ENCODE results near the gene LAG3. TPM values are rescaled to one million over a fixed set of nuclear protein-coding genes. Genes with fewer than 3 reads are reported as not detected.

Gene LAG3
- total RNA-seq, 1 experiment from 2014 or later, result 2.2 TPM

DNA sequence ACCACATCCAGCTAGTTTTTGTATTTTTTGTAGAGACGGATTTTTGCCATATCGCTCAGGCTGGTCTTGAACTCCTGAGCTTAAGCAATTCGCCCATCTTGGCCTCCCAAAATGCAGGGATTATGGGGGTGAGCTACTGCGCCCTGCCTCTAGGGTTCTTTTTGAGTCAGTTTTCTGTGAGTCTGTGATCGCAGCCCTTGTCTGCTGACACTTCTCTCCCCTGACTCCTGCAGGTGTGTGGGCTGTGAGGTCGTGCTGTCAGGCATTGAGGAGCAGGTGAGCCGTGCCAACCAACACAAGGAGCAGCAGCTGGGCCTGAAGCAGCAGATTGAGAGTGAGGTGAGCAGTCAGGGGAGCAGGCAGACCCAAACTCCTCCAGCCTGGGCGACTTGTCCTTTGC, 42.2 kb upstream of the LAG3 start:
- Histone ChIP-seq H3K4me2 (ENCODE audit: insufficient read depth, insufficient read length, low read length) (no peak overlapping the region), H4K5ac (ENCODE audit: insufficient read length, low read depth, low read length) (no peak overlapping the region), H3K18ac (ENCODE audit: insufficient read length, low read depth, low read length) (no peak overlapping the region), H2BK5ac (ENCODE audit: insufficient read length, low read length) (no peak overlapping the region), H3K4me1 (ENCODE audit: insufficient read depth, low read length) (no peaks in the 10 kb centered on the region), H3K79me2 (ENCODE audit: insufficient read depth, low read length) (no peaks in the 10 kb centered on the region), H3K23me2 (ENCODE audit: insufficient read length, low read depth, low read length, poor library complexity, severe bottlenecking) (no peaks in the 10 kb centered on the region), H3T11ph (ENCODE audit: low read length) (no peak overlapping the region), H3K23ac (ENCODE audit: insufficient read length, low read depth, low read length) (no peak overlapping the region), H2BK12ac (ENCODE audit: insufficient read length, low read depth, low read length) (no peak overlapping the region), H2BK120ac (ENCODE audit: low read depth, low read length, poor library complexity, severe bottlenecking) (no peak overlapping the region), H4K91ac (ENCODE audit: insufficient read length, low read depth, low read length) (no peak overlapping the region), H2BK15ac (ENCODE audit: low read depth, low read length) (no peak overlapping the region), H2BK20ac (ENCODE audit: low read depth, low read length, poor library complexity, severe bottlenecking) (no peak overlapping the region), H2AK5ac (ENCODE audit: insufficient read length, low read length) (no peak overlapping the region), H3K79me1 (ENCODE audit: insufficient read depth, low read depth, low read length, poor library complexity, severe bottlenecking) (no peaks in the 10 kb centered on the region), H3K9ac (ENCODE audit: extremely low read depth, insufficient read length, low read length) (no peak overlapping the region), H3K4ac (ENCODE audit: low read depth, low read length) (no peak overlapping the region), H3K9me3 (ENCODE audit: control insufficient read depth, low read depth, low read length) (no peaks in the 10 kb centered on the region), H3K56ac (ENCODE audit: insufficient read length, low read depth, low read length) (no peak overlapping the region), H3K27me3 (ENCODE audit: insufficient read depth, low read length) (no peaks in the 10 kb centered on the region), H3K27ac (ENCODE audit: insufficient read length, low read depth, low read length) (no peak overlapping the region), H4K20me1 (ENCODE audit: control insufficient read depth, insufficient read depth, insufficient read length) (no peaks in the 10 kb centered on the region), H3K14ac (ENCODE audit: insufficient read depth, low read length) (no peak overlapping the region), H2AFZ (ENCODE audit: low read length) (no peak overlapping the region), H4K8ac (replicated peaks; ENCODE audit: insufficient read length, low read depth, low read length) (no peak overlapping the region)
- TF ChIP-seq, protein P1, sequence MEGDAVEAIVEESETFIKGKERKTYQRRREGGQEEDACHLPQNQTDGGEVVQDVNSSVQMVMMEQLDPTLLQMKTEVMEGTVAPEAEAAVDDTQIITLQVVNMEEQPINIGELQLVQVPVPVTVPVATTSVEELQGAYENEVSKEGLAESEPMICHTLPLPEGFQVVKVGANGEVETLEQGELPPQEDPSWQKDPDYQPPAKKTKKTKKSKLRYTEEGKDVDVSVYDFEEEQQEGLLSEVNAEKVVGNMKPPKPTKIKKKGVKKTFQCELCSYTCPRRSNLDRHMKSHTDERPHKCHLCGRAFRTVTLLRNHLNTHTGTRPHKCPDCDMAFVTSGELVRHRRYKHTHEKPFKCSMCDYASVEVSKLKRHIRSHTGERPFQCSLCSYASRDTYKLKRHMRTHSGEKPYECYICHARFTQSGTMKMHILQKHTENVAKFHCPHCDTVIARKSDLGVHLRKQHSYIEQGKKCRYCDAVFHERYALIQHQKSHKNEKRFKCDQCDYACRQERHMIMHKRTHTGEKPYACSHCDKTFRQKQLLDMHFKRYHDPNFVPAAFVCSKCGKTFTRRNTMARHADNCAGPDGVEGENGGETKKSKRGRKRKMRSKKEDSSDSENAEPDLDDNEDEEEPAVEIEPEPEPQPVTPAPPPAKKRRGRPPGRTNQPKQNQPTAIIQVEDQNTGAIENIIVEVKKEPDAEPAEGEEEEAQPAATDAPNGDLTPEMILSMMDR (conservative IDR thresholded peaks at IDR 0.05), result peak; percentile 22; the same call in 1 of the 3 replicates
- H3K4me3 Mint-ChIP-seq, result no peak overlapping the region
- no peak for DNase-seq
- H3K9me3 Mint-ChIP-seq, result no peaks in the 10 kb centered on the region
- WGBS (ENCODE audit: extremely low coverage, insufficient read length, low lambda C conversion rate), result no CpG with 5 or more reads among the region's 8 CpGs
- H3K36me3 Mint-ChIP-seq (ENCODE audit: insufficient read depth in 1 of 3, low read depth in 3 of 3), result peaks cover 17 to 51% (median 35%) of the 10 kb centered on the region in 3 experiments
- H3K4me1 Mint-ChIP-seq, result 0 out of 4 replicates have a peak, but pooled peaks cover 0 to 5% of the 10 kb centered on the region in 2 experiments
- peak overlapping the region in 2 of 3 experiments; percentile 26 to 85; a peak in 3 of 7 replicates for H3K27ac Mint-ChIP-seq
- no peaks in the 10 kb centered on the region for H3K27me3 Mint-ChIP-seq (ENCODE audit: low read depth)
